ENCODE results near the gene SCT.

Gene SCT

GRCh38 chr11:595400-595799 lies 31.6 kb downstream of the SCT start:
- no peak for DNase-seq
- intact Hi-C loops (cut with DNase I), result no loop called here

- DNase-seq, result no peak
- intact Hi-C loops (cut with DNase I), result no loop called here
Observed at GRCh38 chr11:593347-593746, 33.6 kb downstream of the SCT start.

- DNase-seq, result no peak
Observed at GRCh38 chr11:592918-593317, 34.1 kb downstream of the SCT start.

GRCh38 chr11:592501-592900 lies 34.5 kb downstream of the SCT start:
- no peak for DNase-seq
- intact Hi-C loops (cut with DNase I), result no loop called here

More at GRCh38 chr11:592918-593317, 34.1 kb downstream of the SCT start:
- intact Hi-C loops (cut with DNase I), result no loop called here

- DNase-seq, result peak in 26 of 42 donors; percentile 21 to 73 (median 50)
Observed at GRCh38 chr11:590997-591396, 36.0 kb downstream of the SCT start.

GRCh38 chr11:589798-590197 lies 37.2 kb downstream of the SCT start:
- intact Hi-C loops (cut with DNase I), result no loop called here
- DNase-seq, result no peak

More at GRCh38 chr11:590997-591396, 36.0 kb downstream of the SCT start:
- intact Hi-C loops (cut with DNase I), result no loop called here

GRCh38 chr11:587978-588380 lies 39.0 kb downstream of the SCT start:
- DNase-seq, result peak in 5 of 42 donors; percentile 32 to 57 (median 46)

GRCh38 chr11:587546-587945 lies 39.4 kb downstream of the SCT start:
- no peak for DNase-seq
- intact Hi-C loops (cut with DNase I), result no loop called here

More at GRCh38 chr11:587978-588380, 39.0 kb downstream of the SCT start:
- intact Hi-C loops (cut with DNase I), result no loop called here

GRCh38 chr11:586376-587316 lies 40.3 kb downstream of the SCT start:
- intact Hi-C loops (cut with DNase I), result no loop called here

GRCh38 chr11:584287-584686 lies 42.7 kb downstream of the SCT start:
- intact Hi-C loops (cut with DNase I), result no loop called here
- no peak for DNase-seq

More at GRCh38 chr11:586376-587316, 40.3 kb downstream of the SCT start:
- DNase-seq, result no peak

GRCh38 chr11:581752-582151 lies 45.2 kb downstream of the SCT start:
- peak in 41 of 42 donors; percentile 33 to 95 (median 74) for DNase-seq
- intact Hi-C loops (cut with DNase I), result no loop called here

GRCh38 chr11:581342-581741 lies 45.6 kb downstream of the SCT start:
- DNase-seq, result no peak
- intact Hi-C loops (cut with DNase I), result no loop called here

GRCh38 chr11:579830-580601 lies 47.0 kb downstream of the SCT start:
- intact Hi-C loops (cut with DNase I), result no loop called here

GRCh38 chr11:578276-579035 lies 48.5 kb downstream of the SCT start:
- no peak for DNase-seq
- intact Hi-C loops (cut with DNase I), result no loop called here

More at GRCh38 chr11:579830-580601, 47.0 kb downstream of the SCT start:
- DNase-seq, result no peak

- intact Hi-C loops (cut with DNase I), result no loop called here
Observed at GRCh38 chr11:577611-577894, 49.4 kb downstream of the SCT start.

GRCh38 chr11:576811-577610 lies 50.0 kb downstream of the SCT start:
- intact Hi-C loops (cut with DNase I), result no loop called here
- DNase-seq, result no peak

More at GRCh38 chr11:577611-577894, 49.4 kb downstream of the SCT start:
- no peak for DNase-seq

All from head of caudate nucleus (tissue), 42 donors.